Esophagus mucosa (tissue), 1 donor: ENCODE results near the gene EGFL8. TPM values are rescaled to one million over a fixed set of nuclear protein-coding genes. Genes with fewer than 3 reads are reported as not detected.

ENCODE experiments used
- ATAC-seq: fragments of 200-7000 bp; cut with Tn5 transposase; one replicate; pipeline ENCODE4 v1.9.1; 2020
- total RNA-seq: library from RNA; stranded (reverse); gene quantifications from one replicate; pipeline ENCODE4 v1.2.4, GENCODE V29; 2023
- donor health status: DM: yes; HTN: yes; CAD: no.

Gene EGFL8
- total RNA-seq, 1 donor from 2014 or later = 10.2 TPM

DNA sequence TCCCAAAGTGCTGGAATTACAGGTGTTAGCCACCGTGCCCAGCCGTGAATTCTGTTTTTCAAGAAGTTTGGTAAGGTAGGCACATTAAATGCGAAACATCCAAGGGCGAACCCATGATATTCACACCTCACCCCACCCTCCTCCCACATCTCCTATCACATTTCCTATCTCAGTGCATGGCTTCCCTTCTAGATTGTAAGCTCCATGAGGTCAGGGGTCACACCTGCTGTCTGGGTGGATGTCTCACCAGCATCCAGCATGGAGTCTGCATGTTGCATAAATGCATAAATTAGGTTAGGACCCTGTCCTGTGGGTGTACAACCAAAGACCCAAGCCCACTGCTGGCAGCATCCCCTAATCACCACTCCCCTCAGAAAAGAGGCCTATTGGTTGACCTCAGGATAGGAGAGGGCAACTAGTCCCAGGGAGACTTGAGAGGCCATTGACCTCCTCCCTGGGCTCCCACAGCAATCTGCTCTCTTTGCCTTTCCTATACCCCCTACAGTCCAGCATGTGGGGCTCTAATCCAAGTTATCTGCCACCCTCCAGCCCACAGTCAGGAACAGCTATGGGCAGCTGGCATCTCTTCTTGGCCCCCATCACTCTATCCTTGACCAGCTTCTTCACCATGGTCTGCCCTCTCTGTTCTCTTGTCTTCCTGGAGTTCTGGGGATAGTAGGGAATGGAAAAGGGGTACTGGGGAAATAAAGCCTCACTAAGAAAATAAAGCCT, 16.8 kb upstream of the EGFL8 start:
- no peak for ATAC-seq

DNA sequence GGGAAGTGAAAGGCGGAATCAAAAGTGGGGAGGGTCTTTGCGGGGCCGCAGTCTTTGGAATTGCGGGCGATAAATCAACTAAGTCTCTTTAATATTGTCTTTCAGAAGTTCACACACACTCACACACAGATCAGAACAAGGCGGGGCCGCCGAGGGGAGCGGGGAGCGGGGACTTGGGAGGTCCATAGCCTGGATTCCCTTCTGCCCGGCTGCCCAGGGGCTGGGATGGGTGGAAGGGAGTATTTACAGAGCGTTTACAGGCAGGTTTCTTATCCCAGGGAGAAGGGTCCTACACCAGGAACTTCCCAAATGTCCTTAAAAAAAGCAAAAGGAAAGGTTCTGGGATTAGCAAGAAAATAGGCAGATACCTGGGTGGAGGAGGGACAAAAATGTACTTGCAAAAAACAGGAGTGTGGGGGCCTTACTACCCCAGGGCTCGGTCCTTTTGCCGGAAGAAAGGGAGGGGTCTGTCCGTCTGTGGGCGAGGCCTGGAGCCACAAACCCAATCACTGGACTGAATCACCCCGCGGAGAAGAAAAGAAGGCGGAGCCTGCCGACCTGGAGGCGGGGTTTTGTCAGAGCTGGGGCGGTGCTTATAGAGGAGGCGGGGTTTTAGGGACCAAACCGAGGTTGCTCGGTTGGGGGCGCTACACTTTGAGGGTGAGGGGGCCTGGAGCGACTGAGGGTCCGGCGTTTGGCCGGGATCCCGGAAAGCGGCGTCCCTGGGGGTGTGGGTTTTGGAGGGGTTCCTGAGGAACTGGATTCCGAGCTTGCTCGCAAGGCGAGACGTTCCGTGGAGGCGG, 15.9 kb upstream of the EGFL8 start:
- peak; percentile 60 for ATAC-seq

DNA sequence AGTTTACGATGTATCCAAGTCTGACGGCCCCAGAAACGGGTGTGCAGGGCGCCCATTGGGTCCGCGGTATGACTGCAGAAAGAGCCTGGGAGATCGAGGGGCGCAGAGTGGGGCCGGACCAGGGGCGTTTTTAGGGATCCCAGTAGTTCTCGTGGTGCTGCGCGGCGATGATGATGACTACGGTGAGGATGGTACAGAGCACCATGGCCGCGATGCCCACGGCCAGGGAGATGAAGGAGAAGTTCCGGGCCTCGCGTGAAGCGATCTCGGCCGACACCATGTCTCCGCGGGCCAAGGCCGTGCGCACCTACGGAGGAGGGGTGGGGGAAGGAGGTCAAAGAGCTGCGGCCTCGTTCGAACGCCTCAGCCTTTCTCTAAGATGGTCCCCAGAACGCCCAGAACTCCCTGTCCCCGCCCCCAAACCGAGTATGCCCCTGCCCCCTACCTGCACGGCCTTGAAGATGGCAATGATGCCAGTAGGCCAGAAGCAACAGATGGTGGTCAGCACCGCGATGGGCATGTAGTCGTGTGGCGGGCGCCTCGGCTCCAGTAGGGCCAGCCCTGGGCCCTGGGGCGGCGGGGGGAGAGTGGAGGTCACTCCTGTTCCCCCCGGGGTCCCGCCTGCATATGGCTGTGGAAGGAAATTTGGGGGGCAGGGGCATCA, 15.2 kb upstream of the EGFL8 start:
- no peak for ATAC-seq

DNA sequence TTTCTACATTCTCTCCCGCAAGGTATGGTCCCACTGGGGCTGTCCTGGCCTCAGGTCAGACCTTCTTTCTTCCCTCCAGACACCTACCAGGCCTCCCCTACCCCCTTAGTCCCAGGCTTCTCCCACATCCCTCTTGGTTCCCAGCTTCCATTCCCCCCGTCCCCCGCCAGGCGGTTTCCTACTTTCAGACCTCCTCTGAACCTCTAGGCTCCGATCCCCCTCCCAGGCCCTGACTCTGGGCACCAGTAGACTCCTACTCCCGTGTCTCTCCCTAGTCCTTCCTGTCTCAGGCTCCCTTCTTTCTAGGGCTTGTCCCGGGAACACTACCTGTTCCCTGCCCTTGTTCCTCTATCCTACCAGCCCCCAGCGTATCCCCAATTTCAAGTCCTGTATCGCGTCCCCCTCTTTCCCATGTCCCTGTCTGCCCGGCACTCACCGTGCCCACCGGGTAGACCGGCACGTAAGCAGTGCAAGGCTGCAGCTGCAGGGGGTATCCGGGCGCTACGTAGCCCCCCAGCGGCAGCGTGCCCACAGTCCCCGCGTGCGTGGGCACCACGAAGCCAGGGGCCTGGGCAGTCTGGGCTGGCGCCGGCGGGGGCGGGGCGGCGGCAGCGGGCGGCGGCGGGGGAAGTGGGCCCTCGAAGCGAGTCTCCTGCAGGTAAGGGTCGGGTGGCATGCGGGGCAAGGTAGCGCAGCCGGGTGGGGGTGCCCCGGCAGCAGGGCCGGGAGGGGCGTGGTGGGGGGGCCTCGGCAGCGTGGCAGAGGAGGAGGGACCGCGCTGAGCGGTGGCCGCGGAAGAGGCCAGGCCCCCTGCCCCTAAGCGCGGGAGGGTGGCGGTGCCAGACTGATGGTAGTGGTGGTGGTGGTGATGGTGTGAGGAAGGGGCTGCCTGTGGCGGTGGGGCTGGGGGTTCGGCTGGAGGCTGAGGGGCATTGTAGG, 14.2 kb upstream of the EGFL8 start:
- no peak for ATAC-seq

DNA sequence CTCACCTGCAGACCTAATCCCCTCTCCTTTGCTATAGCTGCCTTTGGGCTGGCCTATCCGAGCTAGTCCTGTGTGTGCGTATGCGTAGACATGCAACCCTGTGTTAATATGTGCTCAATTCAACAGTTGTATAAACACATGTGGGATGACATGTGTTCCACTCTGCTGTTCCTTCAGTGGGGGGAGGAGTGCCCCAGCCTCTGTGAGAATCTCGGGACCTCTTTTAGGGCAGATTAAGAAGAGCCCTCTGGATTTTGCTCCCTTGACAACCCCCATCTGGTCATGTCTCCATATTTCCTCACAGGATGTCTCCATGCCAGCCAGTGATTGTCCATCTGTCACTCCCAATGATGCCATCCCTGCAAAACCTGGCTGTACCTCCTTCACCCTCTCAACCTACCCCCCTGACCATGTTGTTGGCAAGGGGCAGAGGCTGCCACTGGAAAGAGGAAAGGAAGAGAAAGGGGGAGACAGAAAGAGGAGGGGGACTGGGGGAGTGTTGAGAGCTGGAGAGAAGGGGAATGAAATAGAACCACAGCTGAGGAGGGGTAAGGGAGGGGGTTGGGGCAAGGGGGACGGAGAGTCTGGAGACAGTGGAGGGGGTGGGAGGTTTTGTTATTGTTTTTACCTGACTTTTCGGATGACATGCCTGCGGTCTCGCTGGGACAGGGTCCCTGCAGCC, 13.1 kb upstream of the EGFL8 start:
- ATAC-seq = no peak

DNA sequence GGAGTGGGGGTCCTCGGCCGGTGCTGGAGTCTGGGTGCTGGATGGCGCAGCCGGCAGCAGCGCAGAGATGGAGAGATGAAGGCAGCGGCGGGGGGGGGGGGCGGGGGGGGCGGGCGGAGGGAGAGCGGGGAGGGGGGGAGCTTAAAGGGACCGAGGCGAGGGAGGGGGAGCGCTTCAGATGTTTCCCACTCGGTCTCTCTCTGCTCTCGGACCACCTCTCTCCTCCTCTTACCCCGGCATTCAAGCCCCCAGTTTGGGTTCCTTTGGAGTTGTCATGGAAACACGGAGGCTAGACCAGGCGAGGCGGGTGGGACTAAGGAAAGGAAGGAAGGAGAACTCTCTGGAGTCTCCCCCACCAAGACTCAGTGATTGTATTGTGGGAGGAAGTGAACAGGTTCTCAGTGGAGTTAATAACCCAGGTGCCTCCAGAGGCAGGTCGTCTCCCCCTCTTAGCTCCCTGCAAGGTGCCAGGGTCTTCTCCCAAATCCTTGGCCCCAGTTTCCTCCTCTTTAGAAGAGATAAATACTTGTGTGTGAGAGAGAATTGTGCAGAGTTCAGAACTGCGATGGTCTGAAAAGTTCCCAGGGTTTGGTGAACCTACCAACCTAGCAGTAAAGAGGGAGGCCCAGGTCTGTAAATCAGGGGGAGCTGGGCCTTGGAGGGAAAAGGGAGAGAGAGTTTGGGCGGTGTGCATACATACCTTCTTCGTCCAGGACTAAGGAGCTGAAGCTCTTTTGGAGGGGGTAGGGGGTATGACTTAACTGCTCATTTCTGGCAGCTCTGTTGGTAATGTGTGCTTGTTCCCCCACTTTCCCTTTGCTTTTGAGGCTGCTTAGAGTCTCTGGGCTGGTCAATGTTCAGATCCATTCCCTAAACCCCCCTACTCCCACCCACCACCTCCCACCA, 12.3 kb upstream of the EGFL8 start, which contains the start of gene PRRT1:
Gene PRRT1, minus strand, starts transcription at position 77 of the 906 bp plus-strand sequence. CDS start 112 bp downstream, outside the sequence.
- no peak for ATAC-seq

DNA sequence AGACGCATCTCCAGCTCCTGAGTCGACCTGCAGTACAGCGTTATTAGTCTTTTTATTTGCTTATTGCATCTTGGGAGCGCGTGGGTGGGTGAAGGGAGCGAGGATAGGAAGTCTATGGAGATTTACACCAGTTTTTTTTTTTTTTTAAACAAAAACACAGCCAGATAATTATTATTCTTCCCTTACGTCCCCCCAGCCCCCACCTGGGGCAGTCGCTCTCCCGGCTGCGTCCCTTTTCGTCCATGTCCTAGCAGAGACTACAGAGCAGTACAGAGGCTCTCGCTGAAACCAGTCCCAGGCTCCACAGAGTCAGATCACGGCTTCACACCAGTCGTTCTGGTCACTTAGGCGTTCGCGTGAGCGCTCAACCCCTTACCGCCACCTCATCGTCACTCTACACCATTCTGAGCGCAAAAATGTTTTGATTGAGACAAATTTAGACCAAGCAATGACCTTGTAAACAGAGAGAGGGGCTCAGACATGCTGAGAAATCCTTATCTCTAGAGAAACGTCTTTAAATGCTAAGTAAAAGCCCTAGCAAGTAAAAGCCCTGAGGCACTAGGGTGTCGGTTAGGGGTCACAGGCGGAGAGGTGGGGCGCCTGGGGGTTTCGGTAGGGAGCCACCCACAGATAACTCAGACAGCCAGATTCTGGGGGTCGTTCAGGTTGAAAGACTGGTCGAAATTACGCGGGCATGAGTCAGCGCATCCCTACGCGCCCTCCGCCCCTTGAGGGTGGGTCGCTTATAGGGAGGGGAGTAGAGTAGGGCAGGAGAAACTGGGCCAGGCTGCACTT, 11.4 kb upstream of the EGFL8 start:
- ATAC-seq = peak; percentile 62

DNA sequence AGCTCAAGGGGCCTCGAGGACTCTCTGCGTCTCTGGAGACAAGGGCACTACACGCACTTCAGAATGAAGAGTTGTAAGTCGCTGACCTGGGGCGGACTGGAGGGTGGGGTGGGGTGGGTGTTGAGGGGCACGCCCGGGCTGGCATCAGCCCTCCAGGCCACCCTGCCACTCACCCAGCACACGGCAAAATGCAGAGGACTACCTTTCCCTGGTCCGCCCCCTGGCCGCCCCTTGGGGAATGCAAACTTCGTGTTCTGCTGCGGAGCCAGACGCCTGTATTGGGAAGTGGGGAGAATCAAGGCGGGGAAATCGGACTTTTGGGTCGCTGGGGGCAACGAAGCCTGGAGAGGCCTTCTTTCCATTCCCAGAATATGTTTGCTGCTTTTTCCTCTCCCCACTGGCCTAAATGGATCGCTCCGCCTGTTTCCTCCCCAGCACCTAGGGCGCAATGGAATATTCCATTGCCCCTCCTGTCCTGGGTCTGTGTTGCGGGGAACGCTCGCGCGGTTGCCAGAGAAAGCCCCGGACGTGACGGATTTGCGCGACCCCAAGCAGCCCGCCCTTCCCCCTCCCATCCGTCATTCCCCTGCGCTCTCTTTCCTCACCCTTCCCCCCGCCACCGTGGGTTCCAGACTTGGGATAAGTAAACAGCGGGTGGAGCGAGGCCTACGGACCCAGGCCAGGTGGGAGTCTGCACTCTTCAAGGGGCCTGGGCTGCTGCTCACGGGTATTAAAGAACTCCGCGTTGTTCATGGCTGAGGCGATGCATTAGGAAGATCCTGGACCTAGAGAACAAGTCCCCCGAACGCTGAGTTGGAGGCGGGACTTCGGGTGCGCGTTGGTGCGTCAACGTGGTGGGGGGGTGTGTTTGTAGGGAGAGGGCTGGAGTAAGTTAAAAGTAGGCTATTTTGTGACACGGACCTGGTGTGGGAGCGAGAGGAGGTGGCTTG, 10.6 kb upstream of the EGFL8 start, which contains the start of gene PPT2:
Gene PPT2, plus strand, starts transcription at position 578 of the 950 bp plus-strand sequence. CDS start 454 bp downstream, outside the sequence.
- ATAC-seq = peak; percentile 68

DNA sequence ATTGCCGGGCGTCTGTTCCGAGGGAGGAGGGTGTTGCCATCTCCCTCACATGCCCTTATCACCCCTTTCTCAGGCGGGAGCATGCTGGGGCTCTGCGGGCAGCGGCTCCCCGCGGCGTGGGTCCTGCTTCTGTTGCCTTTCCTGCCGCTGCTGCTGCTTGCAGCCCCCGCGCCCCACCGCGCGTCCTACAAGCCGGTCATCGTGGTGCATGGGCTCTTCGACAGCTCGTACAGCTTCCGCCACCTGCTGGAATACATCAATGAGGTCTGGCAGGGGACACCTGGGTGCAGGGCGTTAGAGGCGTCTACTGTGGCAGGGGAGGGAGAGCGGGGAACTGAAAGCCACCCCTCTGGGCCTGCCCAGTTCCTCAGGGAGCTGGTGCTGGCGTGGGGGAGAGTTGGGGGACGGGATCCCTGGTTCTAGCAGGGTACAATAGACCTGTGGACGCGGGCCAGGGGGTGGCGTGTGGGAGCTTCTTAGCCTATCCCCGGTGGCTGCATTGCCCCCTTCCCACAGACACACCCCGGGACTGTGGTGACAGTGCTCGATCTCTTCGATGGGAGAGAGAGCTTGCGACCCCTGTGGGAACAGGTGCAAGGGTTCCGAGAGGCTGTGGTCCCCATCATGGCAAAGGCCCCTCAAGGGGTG, 9.8 kb upstream of the EGFL8 start:
- ATAC-seq = peak; percentile 73

DNA sequence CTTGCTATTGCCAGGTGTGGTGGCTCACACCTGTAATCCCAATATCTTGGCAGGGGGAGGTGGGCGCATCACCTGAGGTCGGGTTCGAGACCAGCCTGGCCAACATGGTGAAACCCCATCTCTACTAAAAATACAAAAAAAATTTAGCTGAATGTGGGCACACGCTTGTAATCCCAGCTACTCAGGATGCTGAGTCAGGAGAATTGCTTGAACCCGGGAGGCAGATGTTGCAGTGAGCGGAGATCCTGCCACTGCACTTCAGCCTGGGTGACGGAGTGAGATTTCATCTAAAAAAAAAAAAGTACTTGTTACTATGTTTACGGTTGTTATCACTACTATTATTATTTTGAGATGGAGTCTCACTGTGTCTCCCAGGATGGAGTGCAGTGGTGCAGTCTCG, 7.5 kb upstream of the EGFL8 start:
- no peak for ATAC-seq

DNA sequence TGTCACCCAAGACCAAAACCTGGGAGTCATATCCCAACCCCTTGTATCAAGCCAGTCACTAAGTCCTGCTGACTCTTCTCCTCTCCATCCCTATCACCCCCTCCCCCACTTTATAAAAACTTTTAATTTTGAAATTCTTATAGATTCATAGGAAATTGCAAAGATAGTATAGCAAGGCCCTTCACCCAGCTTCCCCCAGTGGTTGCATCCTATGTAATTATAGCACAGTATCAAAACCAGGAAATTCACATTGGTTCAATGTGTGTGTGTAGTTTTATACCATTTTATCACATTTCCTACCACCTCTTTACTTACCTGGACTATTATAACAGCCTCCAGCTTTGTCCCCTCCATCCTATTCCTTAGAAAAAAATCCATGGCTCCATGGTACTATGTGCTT, 6.3 kb upstream of the EGFL8 start:
- no peak for ATAC-seq

DNA sequence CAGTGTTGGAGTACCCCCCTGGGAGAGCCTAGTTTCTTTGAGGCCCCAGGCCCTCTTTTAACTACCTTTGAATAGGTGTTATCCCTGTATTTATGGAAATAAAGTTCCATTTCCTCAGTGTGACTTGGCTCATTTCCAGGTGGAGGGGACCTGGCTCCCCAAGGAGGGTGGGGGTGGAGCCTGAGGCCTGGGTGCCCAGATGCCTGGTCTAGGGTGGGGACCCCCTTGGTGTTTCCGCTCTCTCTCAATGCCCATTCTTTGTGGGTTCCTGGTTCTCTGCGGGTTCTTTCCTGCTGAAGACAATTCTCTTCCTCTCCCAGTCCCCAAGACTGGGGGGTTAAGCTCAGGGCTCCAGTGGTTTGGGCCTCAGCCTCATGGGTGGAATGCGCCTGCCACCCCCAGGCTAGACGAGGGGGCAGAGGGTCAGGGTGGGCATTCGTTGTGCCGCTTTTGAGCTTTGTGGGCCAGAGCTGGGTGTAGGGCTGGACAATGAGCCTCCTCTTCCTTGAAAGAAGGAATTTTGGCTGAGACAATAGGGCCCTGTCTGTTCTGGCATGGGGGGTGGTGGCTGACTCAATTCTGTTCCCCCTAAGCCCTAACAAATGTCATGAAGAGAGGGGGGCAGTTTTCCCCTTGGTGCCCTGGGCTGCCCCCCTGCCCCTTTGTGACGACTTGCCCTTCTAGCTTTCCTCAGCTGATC, 686 bp upstream of the EGFL8 start:
- ATAC-seq = peak; percentile 3

DNA sequence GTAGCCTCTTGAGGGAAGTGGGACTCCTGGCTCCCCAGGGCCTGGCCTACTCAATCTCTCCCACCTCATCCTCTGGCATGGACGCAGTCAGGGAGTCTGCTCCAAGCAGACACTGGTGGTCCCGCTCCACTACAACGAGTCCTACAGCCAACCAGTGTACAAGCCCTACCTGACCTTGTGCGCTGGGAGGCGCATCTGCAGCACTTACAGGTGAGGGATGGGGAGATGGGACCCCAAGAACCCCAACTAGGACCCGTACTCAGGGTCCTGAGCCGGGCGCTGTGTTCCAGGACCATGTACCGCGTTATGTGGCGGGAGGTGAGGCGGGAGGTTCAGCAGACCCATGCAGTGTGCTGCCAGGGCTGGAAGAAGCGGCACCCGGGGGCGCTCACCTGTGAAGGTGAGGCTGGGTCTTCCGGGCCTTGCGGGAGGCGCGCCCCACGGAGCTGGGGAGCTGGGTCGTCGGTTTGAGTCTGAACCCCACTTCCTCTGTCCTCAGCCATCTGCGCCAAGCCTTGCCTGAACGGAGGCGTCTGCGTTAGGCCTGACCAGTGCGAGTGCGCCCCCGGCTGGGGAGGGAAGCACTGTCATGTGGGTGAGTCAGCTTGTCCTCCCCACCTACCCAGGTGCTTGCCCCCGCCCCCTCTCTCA, 2.1 kb downstream of the EGFL8 start:
- no peak for ATAC-seq

DNA sequence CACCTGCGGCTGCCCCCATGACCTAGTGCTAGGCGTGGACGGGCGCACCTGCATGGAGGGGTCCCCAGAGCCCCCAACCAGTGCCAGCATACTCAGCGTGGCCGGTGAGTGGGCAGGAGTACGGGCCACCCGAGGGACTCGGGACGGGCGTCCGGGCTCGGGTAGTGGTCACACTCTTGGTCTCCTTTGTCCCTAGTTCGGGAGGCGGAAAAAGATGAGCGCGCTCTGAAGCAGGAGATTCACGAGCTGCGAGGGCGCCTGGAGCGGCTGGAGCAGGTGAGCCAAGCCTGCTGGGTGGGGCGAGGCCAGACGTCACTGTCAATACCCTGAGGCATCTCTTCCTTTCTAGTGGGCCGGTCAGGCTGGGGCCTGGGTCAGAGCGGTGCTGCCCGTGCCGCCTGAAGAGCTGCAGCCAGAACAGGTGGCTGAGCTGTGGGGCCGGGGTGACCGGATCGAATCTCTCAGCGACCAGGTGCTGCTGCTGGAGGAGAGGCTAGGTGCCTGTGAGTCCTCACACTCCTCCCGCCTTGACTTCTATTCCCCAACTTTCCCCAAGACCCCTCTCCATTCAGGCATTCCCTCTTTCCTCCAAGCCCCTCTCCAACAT, 2.9 kb downstream of the EGFL8 start:
- no peak for ATAC-seq

DNA sequence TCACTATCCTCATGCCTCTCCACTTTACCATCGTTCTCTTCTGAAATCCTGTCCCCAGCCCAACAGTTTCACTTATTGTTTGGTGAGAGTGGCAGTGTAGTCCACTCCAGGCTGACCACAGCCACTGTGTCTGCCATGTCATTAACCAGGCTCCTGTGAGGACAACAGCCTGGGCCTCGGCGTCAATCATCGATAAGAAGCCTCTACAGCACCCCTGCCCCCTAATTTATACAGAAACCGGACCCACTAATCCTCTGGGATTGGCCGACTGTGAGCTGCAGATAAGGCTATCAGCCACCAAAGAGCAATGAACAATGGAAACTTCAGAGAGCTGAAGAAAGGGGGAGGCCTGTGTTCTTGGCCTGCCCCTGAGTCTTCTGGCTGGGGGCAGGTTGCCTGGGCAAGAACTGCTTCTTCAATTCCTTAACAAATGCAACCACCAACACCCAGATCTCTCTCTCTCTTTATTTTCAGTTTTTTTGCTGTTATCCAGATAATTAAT, 3.4 kb downstream of the EGFL8 start:
- no peak for ATAC-seq

DNA sequence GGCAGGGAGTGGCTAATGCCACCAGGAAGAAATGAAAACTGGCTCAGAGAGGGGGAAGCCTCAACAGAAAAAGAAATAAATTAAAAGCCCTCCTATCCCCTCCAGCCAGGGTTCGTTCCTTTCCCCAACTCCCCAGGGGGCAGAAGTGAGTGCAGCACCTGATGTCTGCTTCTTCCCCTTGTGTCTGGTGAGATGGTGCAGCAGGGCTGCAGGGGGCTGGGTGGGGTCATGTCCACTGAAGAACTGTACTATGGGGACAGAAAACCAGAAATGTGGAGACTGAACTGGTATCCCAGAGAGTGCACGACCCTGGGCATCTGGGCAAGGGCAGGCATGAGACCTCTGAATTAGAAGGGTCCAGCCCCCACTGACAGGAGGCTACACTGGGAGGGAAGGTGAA, 4.0 kb downstream of the EGFL8 start:
- no peak for ATAC-seq
